Astrocyte of the cerebellum (primary cell): ENCODE data around the gene LILRA6.

Experiments
- DNase-seq: peaks from one replicate; pipeline ENCODE4 v3.0.0-alpha.2; 2011; ENCODE audit warnings: low read depth
- H3K4me3 ChIP-seq: 2 replicates; pipeline ENCODE4 v1.5.1; 2011; ENCODE audit warnings: mild to moderate bottlenecking, low read depth, low read length, moderate library complexity
- in situ Hi-C: cut with HindIII; loops from 2 replicates; pipeline ENCODE4 v1.10.0; 2017; ENCODE audit warnings: low sequenced_read_pairs
- TF ChIP-seq, protein P1 (sequence below): IDR thresholded peaks from 2 replicates; pipeline ENCODE4 v1.5.1; 2012; ENCODE audit warnings: low read length, low read depth, moderate library complexity, mild to moderate bottlenecking; ENCODE audit errors: missing control alignments

LILRA6 gene

DNA sequence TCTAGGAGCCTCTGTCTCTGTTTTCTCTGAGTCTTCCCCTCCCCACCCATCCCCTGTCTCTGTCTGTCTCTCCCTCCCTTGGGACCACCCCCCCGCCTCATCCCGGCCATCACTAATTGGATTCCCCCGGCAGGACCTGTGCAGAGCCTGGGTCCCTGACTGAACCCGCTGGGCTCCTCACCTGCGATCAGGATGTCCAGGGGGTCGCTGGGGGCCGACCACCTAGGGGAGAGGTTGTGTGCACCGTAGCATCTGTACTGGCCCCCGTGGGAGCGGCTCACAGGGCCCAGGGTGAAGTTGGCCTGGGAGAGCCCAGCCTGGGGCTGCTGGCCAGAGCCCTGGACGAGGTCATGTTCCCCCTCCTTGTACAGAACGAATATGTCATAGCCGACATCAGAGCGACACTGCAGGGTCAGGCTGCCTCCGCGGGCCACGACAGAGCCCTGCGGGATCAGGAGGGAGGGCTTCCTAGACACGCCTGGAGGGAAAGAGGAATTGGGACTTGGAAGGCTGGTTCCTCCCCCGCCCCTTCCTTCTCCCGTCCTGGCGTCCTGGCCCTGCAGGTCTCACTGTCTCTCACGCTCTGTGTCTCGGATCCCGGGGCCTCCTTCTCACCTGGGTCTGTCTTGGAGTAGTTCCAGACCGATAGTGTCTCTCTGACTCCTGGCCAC, 12.7 kb upstream of the LILRA6 start:
- DNase-seq = no peak
- in situ Hi-C loops = no loop called here

DNA sequence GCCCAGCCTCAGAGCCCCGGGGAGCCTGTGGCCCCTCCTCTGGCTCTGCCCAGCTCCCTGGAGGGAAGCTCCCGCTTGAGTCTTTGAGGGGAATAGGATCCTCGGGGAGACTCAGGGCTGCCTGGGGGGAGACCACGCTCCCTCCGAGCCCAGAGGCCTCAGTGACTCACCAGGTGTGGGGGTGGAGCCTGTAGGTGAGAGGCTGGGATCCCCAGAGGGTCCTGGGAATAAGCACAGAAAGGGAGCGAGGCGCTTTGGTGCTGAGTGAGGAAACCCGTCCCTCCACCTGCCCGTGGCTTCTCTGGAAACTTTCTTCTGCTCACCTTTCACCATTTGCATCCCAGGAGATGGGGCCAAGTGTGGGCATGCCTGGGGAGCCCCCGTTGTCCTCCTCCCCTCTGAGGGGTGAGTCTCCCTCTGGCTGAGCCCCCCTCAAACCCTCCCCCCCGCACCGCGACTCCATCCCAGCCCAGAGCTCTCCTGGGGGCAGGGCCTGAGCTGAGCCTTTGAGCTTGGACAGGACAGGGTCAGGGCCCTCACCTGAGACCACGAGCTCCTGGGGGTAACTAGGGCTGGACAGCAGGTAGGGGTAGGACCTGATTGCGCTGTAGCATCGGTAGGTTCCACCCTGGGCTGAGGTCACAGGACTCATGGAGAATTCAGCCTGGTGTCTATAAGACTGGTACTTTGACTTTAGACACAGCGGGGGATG, 11.8 kb upstream of the LILRA6 start:
- DNase-seq = no peak
- in situ Hi-C loops = no loop called here
- TF ChIP-seq, protein P1, sequence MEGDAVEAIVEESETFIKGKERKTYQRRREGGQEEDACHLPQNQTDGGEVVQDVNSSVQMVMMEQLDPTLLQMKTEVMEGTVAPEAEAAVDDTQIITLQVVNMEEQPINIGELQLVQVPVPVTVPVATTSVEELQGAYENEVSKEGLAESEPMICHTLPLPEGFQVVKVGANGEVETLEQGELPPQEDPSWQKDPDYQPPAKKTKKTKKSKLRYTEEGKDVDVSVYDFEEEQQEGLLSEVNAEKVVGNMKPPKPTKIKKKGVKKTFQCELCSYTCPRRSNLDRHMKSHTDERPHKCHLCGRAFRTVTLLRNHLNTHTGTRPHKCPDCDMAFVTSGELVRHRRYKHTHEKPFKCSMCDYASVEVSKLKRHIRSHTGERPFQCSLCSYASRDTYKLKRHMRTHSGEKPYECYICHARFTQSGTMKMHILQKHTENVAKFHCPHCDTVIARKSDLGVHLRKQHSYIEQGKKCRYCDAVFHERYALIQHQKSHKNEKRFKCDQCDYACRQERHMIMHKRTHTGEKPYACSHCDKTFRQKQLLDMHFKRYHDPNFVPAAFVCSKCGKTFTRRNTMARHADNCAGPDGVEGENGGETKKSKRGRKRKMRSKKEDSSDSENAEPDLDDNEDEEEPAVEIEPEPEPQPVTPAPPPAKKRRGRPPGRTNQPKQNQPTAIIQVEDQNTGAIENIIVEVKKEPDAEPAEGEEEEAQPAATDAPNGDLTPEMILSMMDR = no peak
- H3K4me3 ChIP-seq = no peak overlapping the region

More for the DNA sequence above, 12.7 kb upstream of the LILRA6 start:
- no peak overlapping the region for H3K4me3 ChIP-seq
- TF ChIP-seq, protein P1 = no peak

DNA sequence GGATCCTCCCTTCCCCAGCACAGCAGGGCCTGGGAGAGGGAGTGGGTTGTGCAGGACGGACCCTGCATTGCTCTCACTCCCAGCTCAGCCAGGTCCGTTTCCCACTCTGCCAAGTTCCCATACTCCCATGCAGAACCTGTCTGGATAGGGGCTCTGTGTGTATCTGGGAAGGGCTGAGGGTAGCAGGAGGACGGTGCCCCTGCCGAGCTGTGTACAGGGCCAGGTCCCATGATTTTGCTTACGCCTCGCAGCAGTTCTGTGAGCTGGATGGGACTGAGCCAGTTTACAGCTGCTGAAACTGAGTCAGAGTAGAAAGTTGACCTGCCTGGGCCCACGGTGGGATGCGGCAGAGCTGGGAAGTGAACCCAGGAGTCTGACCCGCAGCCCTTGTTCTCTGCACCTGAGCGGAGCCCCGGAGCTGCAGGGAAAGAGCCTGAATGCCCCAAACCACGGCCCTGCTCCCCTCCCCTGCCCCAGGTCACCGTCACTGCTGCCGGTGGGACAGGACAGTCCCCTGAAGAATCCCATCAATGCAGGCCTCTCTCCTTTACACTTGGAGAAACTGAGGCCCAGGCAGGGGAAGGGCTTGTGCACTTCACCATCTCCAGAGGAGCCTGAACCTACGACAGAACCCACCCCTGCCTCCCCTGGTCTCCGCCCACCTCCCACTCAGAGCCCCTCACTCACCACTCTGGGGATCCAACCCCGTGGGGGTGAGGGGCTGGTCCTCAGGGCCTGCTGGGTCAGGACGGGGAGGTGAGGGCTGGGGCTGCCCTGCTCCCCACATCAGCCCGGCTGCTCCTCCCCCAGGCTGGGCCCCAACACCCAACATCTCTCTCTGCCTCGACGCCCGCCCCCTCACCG, 11.0 kb upstream of the LILRA6 start:
- in situ Hi-C loops = no loop called here
- TF ChIP-seq, protein P1 = no peak
- H3K4me3 ChIP-seq = no peak overlapping the region
- no peak for DNase-seq

DNA sequence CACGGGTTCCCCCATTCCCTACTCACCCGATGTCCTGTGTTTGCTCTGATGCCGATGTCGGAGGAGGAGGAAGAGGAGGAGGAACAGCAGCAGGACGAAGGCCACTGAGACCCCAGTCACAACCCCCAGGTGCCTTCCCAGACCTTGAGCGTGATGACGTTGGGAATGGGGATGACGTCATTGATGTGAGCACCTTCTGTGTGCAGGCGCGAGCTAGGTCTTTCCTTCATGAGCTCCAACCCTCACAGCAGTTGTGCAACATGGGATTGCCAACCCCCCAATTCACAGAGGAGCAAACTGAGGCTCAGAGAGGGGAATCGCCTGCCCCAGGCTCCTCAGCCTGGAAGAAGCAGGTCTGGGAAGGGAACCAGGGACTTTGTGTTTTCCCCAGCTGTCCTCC, 10.3 kb upstream of the LILRA6 start:
- in situ Hi-C loops = no loop called here
- no peak for DNase-seq
- no peak overlapping the region for H3K4me3 ChIP-seq
- TF ChIP-seq, protein P1 = no peak

DNA sequence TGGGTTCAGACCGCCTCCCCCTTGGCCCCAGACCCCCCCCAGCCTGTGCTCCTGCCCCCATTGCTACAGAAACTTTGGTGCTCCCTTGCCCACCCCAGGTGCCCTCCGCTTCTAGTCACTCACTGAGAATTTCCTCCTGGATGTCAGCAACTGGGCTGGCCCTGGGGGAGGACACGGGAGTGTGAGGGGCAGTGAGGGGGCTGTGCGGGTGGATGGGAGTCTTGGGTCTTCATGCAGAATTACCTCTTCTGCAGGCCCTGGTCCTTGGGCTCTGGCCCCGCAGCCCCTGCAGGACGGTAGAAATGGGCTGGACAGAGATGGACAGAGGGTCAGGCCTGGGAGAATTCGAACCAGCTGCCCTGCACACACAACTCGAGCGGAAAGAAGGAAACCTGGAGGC, 9.7 kb upstream of the LILRA6 start:
- in situ Hi-C loops = no loop called here
- TF ChIP-seq, protein P1 = no peak
- DNase-seq = no peak
- H3K4me3 ChIP-seq = no peak overlapping the region

DNA sequence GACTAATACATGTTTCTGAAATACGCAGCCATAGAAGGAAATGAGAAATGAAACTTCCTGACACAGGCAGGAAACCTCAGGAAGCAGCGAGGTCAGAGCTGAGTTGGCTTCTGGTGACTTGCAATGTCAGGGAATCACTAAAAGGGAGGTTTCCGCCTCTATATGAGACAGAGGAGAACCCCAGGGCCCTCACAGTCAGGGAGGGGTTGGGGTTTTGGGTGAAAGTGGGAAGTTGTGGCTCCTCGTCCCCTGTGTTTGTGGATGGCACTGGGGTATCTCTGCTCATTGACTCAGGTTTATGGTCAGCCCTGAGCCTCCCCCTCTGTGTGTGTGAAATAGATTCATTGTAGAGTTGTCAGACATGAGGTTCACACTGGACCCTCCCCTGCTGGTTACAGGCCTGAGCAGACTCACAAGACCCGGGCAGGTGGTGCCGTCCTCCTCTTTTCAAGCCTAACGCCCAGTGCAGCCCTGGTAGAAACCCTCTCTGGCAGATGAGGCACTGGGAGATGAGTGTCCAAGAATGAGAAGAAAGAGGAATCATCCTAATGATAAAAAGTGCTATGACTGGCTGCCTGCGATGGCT, 5.5 kb upstream of the LILRA6 start:
- H3K4me3 ChIP-seq = no peak overlapping the region
- DNase-seq = no peak
- TF ChIP-seq, protein P1 = no peak
- in situ Hi-C loops = no loop called here
